WTC11 (cell line): ENCODE measurements around the gene TXNRD2.

ENCODE experiments used
- AFF4 ChIP-seq: sonication (generic); formaldehyde crosslinking; IDR thresholded peaks from 2 replicates; pipeline ENCODE4 v1.8.1; 2023; ENCODE audit warnings: mild to moderate bottlenecking, missing genetic modification reagents, borderline replicate concordance
- CTCF ChIP-seq: fragments of 200-600 bp; IDR thresholded peaks from 2 replicates; pipeline ENCODE4 v1.8.0; 2022; ENCODE audit warnings: antibody characterized with exemption
- E2F4 ChIP-seq: sonication (generic); formaldehyde crosslinking; IDR thresholded peaks from 2 replicates; pipeline ENCODE4 v1.8.1; 2022; ENCODE audit warnings: low read depth, mild to moderate bottlenecking, moderate library complexity, missing genetic modification reagents, borderline replicate concordance
- ELF4 ChIP-seq: sonication (generic); formaldehyde crosslinking; IDR thresholded peaks from 2 replicates; pipeline ENCODE4 v1.8.1; 2022; ENCODE audit warnings: low read depth, mild to moderate bottlenecking, moderate library complexity, missing genetic modification reagents
- NFE2L1 ChIP-seq: sonication (generic); formaldehyde crosslinking; IDR thresholded peaks from 2 replicates; pipeline ENCODE4 v1.8.1; 2023; ENCODE audit warnings: missing genetic modification reagents
- NR3C1 ChIP-seq: sonication (generic); formaldehyde crosslinking; conservative IDR thresholded peaks from 2 replicates; pipeline ENCODE4 v1.8.1; 2023; ENCODE audit warnings: low read depth, mild to moderate bottlenecking, missing genetic modification reagents
- USF2 ChIP-seq: sonication (generic); formaldehyde crosslinking; IDR thresholded peaks from 2 replicates; pipeline ENCODE4 v1.8.1; 2023; ENCODE audit warnings: mild to moderate bottlenecking, missing genetic modification reagents, moderate library complexity
- ZNF416 ChIP-seq: fragments of 250-450 bp; sonication (Bioruptor Pico); IDR thresholded peaks from 2 replicates; pipeline ENCODE4 v1.9.0; 2021; ENCODE audit warnings: mild to moderate bottlenecking, inconsistent platforms
- TF ChIP-seq, protein P1 (sequence below): sonication (generic); formaldehyde crosslinking; IDR thresholded peaks from 2 replicates; pipeline ENCODE4 v1.8.1; 2022; ENCODE audit warnings: low read depth, missing genetic modification reagents, borderline replicate concordance

DNA sequence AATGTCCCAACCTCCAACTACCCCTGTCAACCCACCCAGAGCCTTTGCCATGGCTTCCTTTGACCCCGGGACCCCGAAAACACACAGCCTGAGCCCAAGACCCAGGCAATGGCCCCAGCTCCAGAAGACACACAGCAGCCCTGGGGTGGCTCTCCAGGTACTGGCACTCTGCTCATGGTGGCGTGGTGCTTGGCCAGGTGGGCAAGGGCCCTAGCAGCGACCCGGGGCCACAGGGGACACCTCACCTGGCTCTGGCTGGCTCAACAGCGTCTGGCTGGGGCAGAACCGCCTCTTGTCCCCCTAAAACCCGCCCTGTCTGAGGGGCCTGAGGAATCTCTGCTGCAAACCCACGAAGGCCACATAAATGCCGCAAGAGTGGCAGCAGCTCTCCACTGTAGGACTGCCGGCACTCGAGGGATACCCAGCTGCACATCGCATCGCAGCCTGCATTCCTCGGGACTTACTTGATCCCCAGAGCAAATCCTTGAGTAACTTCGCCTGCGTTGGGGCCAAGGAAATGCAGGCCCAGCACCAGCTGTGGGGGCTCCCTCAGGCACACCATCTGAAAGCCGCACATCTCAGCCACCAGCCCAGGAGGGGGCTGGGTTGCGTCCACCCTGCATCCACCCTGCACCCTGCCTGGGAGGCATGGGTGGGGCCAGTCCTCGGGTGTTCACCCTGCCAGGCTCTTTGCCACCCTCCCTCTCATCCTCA is 63.8 kb downstream of the TXNRD2 start:
- TF ChIP-seq E2F4 (CRISPR knock-in tag) = no peak
- TF ChIP-seq CTCF = no peak
- TF ChIP-seq, protein P1, sequence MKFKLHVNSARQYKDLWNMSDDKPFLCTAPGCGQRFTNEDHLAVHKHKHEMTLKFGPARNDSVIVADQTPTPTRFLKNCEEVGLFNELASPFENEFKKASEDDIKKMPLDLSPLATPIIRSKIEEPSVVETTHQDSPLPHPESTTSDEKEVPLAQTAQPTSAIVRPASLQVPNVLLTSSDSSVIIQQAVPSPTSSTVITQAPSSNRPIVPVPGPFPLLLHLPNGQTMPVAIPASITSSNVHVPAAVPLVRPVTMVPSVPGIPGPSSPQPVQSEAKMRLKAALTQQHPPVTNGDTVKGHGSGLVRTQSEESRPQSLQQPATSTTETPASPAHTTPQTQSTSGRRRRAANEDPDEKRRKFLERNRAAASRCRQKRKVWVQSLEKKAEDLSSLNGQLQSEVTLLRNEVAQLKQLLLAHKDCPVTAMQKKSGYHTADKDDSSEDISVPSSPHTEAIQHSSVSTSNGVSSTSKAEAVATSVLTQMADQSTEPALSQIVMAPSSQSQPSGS (CRISPR knock-in tag) = no peak
- TF ChIP-seq ELF4 (CRISPR knock-in tag) = no peak
- no peak for TF ChIP-seq NFE2L1 (CRISPR knock-in tag)
- TF ChIP-seq NR3C1 = no peak
- TF ChIP-seq AFF4 = no peak
- no peak for TF ChIP-seq ZNF416 (CRISPR knock-in tag)
- TF ChIP-seq USF2 (CRISPR knock-in tag) = no peak
